Keratinocyte (primary cell): ENCODE results near the gene CANT1. TPM values are rescaled to one million over a fixed set of nuclear protein-coding genes. Genes with fewer than 3 reads are reported as not detected.

ENCODE experiments used
- DNase-seq: peaks from one replicate; pipeline ENCODE4 v3.0.0-alpha.2; 2011; ENCODE audit warnings: low read depth, missing footprints, low spot score
- FAIRE-seq: peaks from 2 replicates; lab custom pipeline; 2011; peaks lifted over from hg19 to GRCh38; lab: Jason Lieb, UNC
- H2AFZ ChIP-seq: 2 replicates; pipeline ENCODE4 v1.6.0; 2012; ENCODE audit warnings: low read length, control low read depth, inconsistent platforms; ENCODE audit not compliant: control insufficient read depth
- H3K27ac ChIP-seq: 2 replicates; pipeline ENCODE4 v1.5.1; 2011; ENCODE audit warnings: low read length; ENCODE audit not compliant: control insufficient read depth, insufficient read depth
- H3K27me3 ChIP-seq: 3 replicates; pipeline ENCODE4 v1.6.0; 2011; ENCODE audit warnings: low read length; ENCODE audit not compliant: control insufficient read depth, insufficient read depth; ENCODE audit errors: extremely low read depth
- H3K36me3 ChIP-seq, 2 experiments: 2 replicates in 1 of 2; 3 replicates in 1 of 2; pipeline ENCODE4 v1.5.1; 2011; ENCODE audit warnings: low read length in 2 of 2, mild to moderate bottlenecking in 1 of 2; ENCODE audit not compliant: control insufficient read depth in 2 of 2, insufficient read depth in 2 of 2; ENCODE audit errors: extremely low read depth in 1 of 2
- H3K4me1 ChIP-seq: 3 replicates; pipeline ENCODE4 v1.5.1; 2011; ENCODE audit warnings: low read length; ENCODE audit not compliant: control insufficient read depth, insufficient read depth; ENCODE audit errors: extremely low read depth
- H3K4me2 ChIP-seq: 3 replicates; pipeline ENCODE4 v1.6.0; 2011; ENCODE audit warnings: low read depth, low read length; ENCODE audit not compliant: control insufficient read depth, insufficient read depth; ENCODE audit errors: extremely low read depth
- H3K4me3 ChIP-seq, 3 experiments: fragments of 200-600 bp in 1 of 3; sonication (generic) in 1 of 3; 2 replicates in 2 of 3; 3 replicates in 1 of 3; pipeline ENCODE4 v1.5.1; 2011 to 2016; ENCODE audit warnings: low read length in 3 of 3, mild to moderate bottlenecking in 3 of 3, control low read depth in 2 of 3, inconsistent platforms in 1 of 3, low read depth in 1 of 3, mixed read lengths in 1 of 3, mixed run types in 1 of 3, moderate library complexity in 1 of 3; ENCODE audit not compliant: control insufficient read depth in 2 of 3, insufficient read depth in 2 of 3; ENCODE audit errors: extremely low read depth in 1 of 3
- H3K79me2 ChIP-seq: 2 replicates; pipeline ENCODE4 v1.6.0; 2012; ENCODE audit warnings: low read length; ENCODE audit not compliant: control insufficient read depth, insufficient read depth
- H3K9ac ChIP-seq: 3 replicates; pipeline ENCODE4 v1.6.0; 2011; ENCODE audit warnings: low read length; ENCODE audit not compliant: control insufficient read depth, insufficient read depth; ENCODE audit errors: extremely low read depth
- H3K9me1 ChIP-seq: 3 replicates; pipeline ENCODE4 v1.6.0; 2011; ENCODE audit warnings: low read length; ENCODE audit not compliant: control insufficient read depth, insufficient read depth; ENCODE audit errors: extremely low read depth
- H3K9me3 ChIP-seq: 2 replicates; pipeline ENCODE4 v1.5.1; 2012; ENCODE audit warnings: low read depth, low read length; ENCODE audit not compliant: control insufficient read depth
- H4K20me1 ChIP-seq: 3 replicates; pipeline ENCODE4 v1.6.0; 2011; ENCODE audit warnings: low read length; ENCODE audit not compliant: control insufficient read depth, insufficient read depth; ENCODE audit errors: extremely low read depth
- CTCF ChIP-seq, 3 experiments: IDR thresholded peaks in 1 of 3; conservative IDR thresholded peaks in 1 of 3; optimal IDR thresholded peaks in 1 of 3; 2 replicates in 2 of 3; 3 replicates in 1 of 3; pipeline versions ENCODE3 to v1.5.1; 2011; ENCODE audit warnings: low read length in 3 of 3, mild to moderate bottlenecking in 3 of 3, moderate library complexity in 2 of 3, control low read depth in 1 of 3, inconsistent platforms in 1 of 3; ENCODE audit not compliant: insufficient read depth in 2 of 3; ENCODE audit errors: extremely low read depth in 1 of 3
- EZH2 ChIP-seq: IDR thresholded peaks from one replicate; pipeline ENCODE4 v1.6.1; 2012; ENCODE audit warnings: inconsistent platforms, mild to moderate bottlenecking, low read length, moderate library complexity
- dilution Hi-C: fragments of 300-500 bp; cut with MboI; formaldehyde crosslinking; loops from one replicate; pipeline ENCODE4 v1.7.0; 2020; ENCODE audit warnings: low sequenced_read_pairs; ENCODE audit not compliant: extremely low pct_ligation_motif_present
- polyA plus RNA-seq, 5 experiments: library from polyadenylated mRNA; depleted of rRNA in 3 of 5; stranded (reverse) in 3 of 5; stranded (forward) in 1 of 5; unstranded in 1 of 5; fragments of >200 nt; gene quantifications; 1 replicate in 1 of 5; 2 replicates in 3 of 5; 3 replicates in 1 of 5; pipeline versions ENCODE4 v1.2.1 to v1.2.3, GENCODE V29; 2011 to 2012; ENCODE audit warnings: missing spikeins in 2 of 5, low read depth in 1 of 5, low replicate concordance in 1 of 5

Gene CANT1
- polyA plus RNA-seq, 1 donor (not counting 4 experiments of a cell fraction or from before 2014, with no cell fraction given) = 53.2 TPM

- Histone ChIP-seq H3K9me3 (peaks cover 4% of the 10 kb centered on the region), H3K4me1 (peaks cover 7% of the 10 kb centered on the region), H3K27ac (no peak overlapping the region), H3K27me3 (peaks cover 25% of the 10 kb centered on the region), H3K4me3 (no peak overlapping the region), H3K36me3 (no peaks in the 10 kb centered on the region), H2AFZ (no peak overlapping the region), H3K79me2 (no peaks in the 10 kb centered on the region), H3K4me2 (no peak overlapping the region), H4K20me1 (no peaks in the 10 kb centered on the region), H3K9ac (no peak overlapping the region), H3K9me1 (no peaks in the 10 kb centered on the region)
- no peak for DNase-seq
- dilution Hi-C loops = no loop called here
- FAIRE-seq = no peak
- TF ChIP-seq EZH2 = no peak
- no peak for TF ChIP-seq CTCF (optimal IDR thresholded peaks at IDR 0.05 in 1 of 3, IDR thresholded peaks at IDR 0.05 in 1 of 3, conservative IDR thresholded peaks at IDR 0.05 in 1 of 3; ENCODE audit: extremely low read depth in 1 of 3, insufficient read depth in 2 of 3, low read length in 3 of 3)
Observed at GRCh38 chr17:78954684-78955083, 54.9 kb downstream of the CANT1 start.

- TF ChIP-seq EZH2 (no peak), CTCF (optimal IDR thresholded peaks at IDR 0.05 in 1 of 3, IDR thresholded peaks at IDR 0.05 in 1 of 3, conservative IDR thresholded peaks at IDR 0.05 in 1 of 3; ENCODE audit: extremely low read depth in 1 of 3, insufficient read depth in 2 of 3, low read length in 3 of 3) (no peak)
- no peak overlapping the region for H3K4me3 ChIP-seq
- H3K36me3 ChIP-seq = no peaks in the 10 kb centered on the region
- no peak for FAIRE-seq
- DNase-seq = no peak
- no peak overlapping the region for H3K9ac ChIP-seq
- H3K27ac ChIP-seq = no peak overlapping the region
- H3K79me2 ChIP-seq = no peaks in the 10 kb centered on the region
- dilution Hi-C loops = no loop called here
- no peaks in the 10 kb centered on the region for H4K20me1 ChIP-seq
- no peak overlapping the region for H2AFZ ChIP-seq
- H3K4me2 ChIP-seq = no peak overlapping the region
- H3K27me3 ChIP-seq = peaks cover 25% of the 10 kb centered on the region
- H3K9me3 ChIP-seq = peaks cover 4% of the 10 kb centered on the region
- H3K4me1 ChIP-seq = peaks cover 7% of the 10 kb centered on the region
- H3K9me1 ChIP-seq = no peaks in the 10 kb centered on the region
Observed at GRCh38 chr17:78953356-78954350, 55.9 kb downstream of the CANT1 start.
